ENCODE results near the gene MROH7. TPM values are rescaled to one million over a fixed set of nuclear protein-coding genes. Genes with fewer than 3 reads are reported as not detected.

MROH7 gene
- total and polyA plus RNA-seq, 4 donors = 0.07 to 2.8 (median 0.58) TPM

GRCh38 chr1:54709547-54710292 is 68.1 kb downstream of the MROH7 start:
- H3K27ac ChIP-seq (ENCODE audit: low read depth in 1 of 2, low read length in 2 of 2) = no peak overlapping the region
- H3K4me3 ChIP-seq (ENCODE audit: low read depth in 1 of 3, low read length in 3 of 3) = no peak overlapping the region
- H3K36me3 ChIP-seq (ENCODE audit: control insufficient read depth in 4 of 4, insufficient read depth in 3 of 4, low read depth in 1 of 4, low read length in 3 of 4) = peaks cover 0 to 12% (median 6%) of the 10 kb centered on the region in 4 donors
- H3K4me1 ChIP-seq (ENCODE audit: control insufficient read depth in 4 of 4, insufficient read depth in 4 of 4, low read length in 3 of 4) = no peaks in the 10 kb centered on the region
- no peaks in the 10 kb centered on the region for H3K9me3 ChIP-seq (ENCODE audit: control insufficient read depth in 4 of 4, low read length in 3 of 4)
- H3K9ac ChIP-seq (ENCODE audit: low read depth in 1 of 2, low read length in 2 of 2) = no peak overlapping the region
- TF ChIP-seq NR2F2 (IDR thresholded peaks at IDR 0.05) = no peak
- TF ChIP-seq YY1 (IDR thresholded peaks at IDR 0.05) = no peak
- TF ChIP-seq ZBTB33 (IDR thresholded peaks at IDR 0.05) = no peak
- no peak for TF ChIP-seq HNF4G (IDR thresholded peaks at IDR 0.05)
- TF ChIP-seq RAD21 (IDR thresholded peaks at IDR 0.05) = no peak
- TF ChIP-seq CTCF (IDR thresholded peaks at IDR 0.05; ENCODE audit: low read depth, low read length, missing input control) = no peak
- no peak for TF ChIP-seq SP1 (IDR thresholded peaks at IDR 0.05)
- TF ChIP-seq REST (IDR thresholded peaks at IDR 0.05) = no peak
- no peak for TF ChIP-seq HNF4A (conservative IDR thresholded peaks at IDR 0.05)
- no peak for TF ChIP-seq RXRA (IDR thresholded peaks at IDR 0.05)
- no peak for TF ChIP-seq FOXA2 (IDR thresholded peaks at IDR 0.05)
- TF ChIP-seq MAX (IDR thresholded peaks at IDR 0.05) = no peak
- no peak for TF ChIP-seq EGR1 (IDR thresholded peaks at IDR 0.05; ENCODE audit: low read depth in 2 of 2)
- TF ChIP-seq FOXA1 (IDR thresholded peaks at IDR 0.05) = no peak
- no peak for TF ChIP-seq ATF3 (IDR thresholded peaks at IDR 0.05)
- TF ChIP-seq JUND (IDR thresholded peaks at IDR 0.05) = no peak
- TF ChIP-seq GABPA (IDR thresholded peaks at IDR 0.05 in 1 of 2, conservative IDR thresholded peaks at IDR 0.05 in 1 of 2) = no peak
- no peak for TF ChIP-seq TAF1 (conservative IDR thresholded peaks at IDR 0.05)
- DNase-seq (ENCODE audit: low spot score) = no peak
- no peaks in the 10 kb centered on the region for H3K27me3 ChIP-seq (ENCODE audit: control insufficient read depth in 4 of 4, insufficient read depth in 4 of 4, low read length in 3 of 4)
- WGBS = 86% methylated on average over 8 of the region's 8 CpGs

Data from liver (tissue), 9 donors.